22Rv1 (cell line): ENCODE data around the gene EYS.

Experiments used
- H3K27ac ChIP-seq: fragments of 450-650 bp; 2 replicates; pipeline ENCODE4 v1.5.1; 2017
- ZFX ChIP-seq: fragments of 450-650 bp; IDR thresholded peaks from 2 replicates; pipeline ENCODE4 v1.6.1; 2017; ENCODE audit warnings: antibody characterized with exemption, borderline replicate concordance
- TF ChIP-seq, protein P1 (sequence below): fragments of 450-650 bp; IDR thresholded peaks from 2 replicates; pipeline ENCODE4 v1.5.1; 2017; ENCODE audit warnings: mild to moderate bottlenecking

EYS gene

DNA sequence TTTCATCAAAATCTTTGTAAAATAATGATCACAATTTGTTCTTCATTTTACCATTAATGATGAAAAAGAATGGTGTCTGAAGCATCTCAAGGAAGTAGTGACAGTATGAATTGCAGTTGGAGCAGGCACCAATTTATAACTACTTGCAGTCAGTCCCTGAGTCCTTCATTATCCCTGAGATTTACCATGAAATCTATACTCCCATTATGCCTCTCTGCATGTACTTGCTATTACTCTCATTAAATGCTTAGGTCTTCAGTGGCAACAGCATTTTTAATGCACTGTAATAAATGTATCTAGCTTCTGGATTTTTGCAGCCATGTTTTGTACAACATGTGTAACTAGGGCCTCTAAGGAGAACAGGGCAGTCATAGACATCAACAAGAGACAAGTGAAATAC, 708.8 kb downstream of the EYS start:
- TF ChIP-seq, protein P1, sequence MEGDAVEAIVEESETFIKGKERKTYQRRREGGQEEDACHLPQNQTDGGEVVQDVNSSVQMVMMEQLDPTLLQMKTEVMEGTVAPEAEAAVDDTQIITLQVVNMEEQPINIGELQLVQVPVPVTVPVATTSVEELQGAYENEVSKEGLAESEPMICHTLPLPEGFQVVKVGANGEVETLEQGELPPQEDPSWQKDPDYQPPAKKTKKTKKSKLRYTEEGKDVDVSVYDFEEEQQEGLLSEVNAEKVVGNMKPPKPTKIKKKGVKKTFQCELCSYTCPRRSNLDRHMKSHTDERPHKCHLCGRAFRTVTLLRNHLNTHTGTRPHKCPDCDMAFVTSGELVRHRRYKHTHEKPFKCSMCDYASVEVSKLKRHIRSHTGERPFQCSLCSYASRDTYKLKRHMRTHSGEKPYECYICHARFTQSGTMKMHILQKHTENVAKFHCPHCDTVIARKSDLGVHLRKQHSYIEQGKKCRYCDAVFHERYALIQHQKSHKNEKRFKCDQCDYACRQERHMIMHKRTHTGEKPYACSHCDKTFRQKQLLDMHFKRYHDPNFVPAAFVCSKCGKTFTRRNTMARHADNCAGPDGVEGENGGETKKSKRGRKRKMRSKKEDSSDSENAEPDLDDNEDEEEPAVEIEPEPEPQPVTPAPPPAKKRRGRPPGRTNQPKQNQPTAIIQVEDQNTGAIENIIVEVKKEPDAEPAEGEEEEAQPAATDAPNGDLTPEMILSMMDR: no peak
- no peak for TF ChIP-seq ZFX
- H3K27ac ChIP-seq: no peak overlapping the region

DNA sequence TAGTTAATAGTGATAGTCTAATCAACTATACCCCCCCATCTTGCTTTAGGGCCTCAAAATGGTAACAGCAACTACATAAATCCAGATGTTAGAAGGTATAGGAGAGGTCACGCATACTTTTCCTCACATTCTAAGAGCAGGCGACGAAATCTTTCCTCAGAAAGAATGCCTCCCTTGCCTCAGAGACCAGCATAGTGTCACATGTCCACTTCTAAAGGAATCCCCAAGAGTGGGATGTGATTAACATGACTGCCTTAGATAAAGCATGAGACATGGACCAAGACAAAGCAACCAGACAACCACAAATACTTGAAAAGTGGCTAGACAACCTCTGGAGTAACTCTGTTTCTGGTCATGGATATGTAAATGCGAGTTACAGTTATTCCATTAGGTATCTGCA, 710.7 kb downstream of the EYS start:
- TF ChIP-seq ZFX: no peak
- TF ChIP-seq, protein P1: no peak
- H3K27ac ChIP-seq: no peak overlapping the region

DNA sequence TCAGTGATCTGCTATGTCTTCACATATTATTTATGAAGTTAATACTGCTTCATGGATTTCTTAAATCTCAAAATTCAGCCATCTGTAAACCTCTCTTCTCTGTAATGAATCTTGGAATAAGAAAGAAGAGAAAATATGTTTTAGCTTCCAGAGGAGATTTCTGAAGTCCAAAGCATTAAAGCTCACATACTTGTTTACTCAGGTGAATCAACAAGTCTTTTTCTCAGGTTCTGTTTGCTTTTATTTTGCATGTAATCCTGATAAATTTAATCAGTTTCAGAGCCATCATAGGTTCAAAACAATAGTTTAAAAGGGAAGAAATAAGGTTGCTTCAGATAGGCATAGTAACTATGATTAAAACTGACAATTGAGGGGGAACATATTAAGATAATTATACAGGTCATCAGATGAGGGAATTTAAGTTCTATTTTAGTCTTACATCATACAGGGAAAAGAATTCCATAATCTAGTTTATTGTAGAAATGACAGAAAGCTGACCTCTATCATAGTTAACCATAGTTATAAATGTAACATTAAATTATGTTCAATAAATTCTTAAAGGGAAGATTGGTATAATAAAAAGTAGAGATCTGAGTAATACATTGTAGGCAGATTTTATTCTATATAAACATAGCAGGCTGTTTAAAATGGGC, 716.2 kb downstream of the EYS start:
- TF ChIP-seq ZFX: no peak
- TF ChIP-seq, protein P1: no peak
- no peak overlapping the region for H3K27ac ChIP-seq

DNA sequence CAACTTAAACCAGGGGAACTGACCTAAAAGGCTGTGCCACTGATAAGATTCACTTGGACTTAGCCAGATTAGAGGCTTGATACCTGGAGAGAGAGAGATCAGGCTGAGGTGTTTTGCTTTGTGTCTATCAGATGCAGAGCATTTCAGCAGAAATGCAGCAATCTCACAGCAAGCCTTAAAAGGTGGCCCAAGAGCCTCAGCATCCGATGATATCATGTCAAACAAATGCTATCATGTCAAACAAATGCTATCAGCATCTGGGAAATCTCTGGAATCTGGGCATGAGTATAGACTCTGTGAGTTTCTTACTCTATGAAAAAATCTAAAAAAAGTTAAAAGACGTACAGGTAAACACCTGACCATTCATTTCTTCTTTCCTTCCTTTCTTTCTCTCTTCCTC, 718.9 kb downstream of the EYS start:
- H3K27ac ChIP-seq: no peak overlapping the region
- TF ChIP-seq, protein P1: no peak
- no peak for TF ChIP-seq ZFX

DNA sequence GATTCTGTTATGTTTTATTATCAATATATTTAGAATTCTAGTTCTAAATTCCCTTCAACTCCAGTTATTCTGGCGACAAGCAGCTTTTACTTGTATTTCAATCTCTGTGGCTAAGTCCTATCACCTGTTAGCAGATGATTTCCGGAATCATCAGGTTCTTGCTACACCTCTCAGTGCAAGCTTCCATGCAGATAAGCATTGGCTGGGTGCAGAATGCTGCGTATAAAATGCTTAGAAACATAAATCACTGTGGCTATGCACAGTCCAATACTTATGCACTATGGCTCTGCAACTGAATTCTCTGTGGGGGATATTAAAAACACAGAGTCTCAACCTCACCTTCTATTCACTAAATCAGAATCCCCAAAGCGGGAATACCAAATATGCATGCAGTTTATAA, 720.0 kb downstream of the EYS start:
- TF ChIP-seq, protein P1: no peak
- no peak for TF ChIP-seq ZFX
- no peak overlapping the region for H3K27ac ChIP-seq

DNA sequence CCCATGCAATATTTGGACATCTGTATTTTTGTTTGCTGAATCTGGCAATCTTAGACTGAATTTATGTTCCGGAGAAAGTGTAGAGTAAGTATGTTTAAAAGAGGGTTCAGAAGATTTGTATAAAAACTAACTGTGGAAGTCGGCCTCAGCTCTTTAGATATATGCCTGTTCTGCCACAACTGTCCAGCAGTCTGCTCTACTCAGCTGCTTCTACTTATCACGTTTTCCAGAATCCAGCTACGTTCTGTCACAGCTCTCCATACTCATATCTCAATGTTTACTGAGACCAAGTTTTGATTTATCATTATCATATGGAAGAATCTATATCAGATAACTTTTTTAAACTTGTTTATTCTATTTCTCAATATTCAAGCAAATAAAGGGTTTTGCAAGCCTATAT, 721.3 kb downstream of the EYS start:
- no peak overlapping the region for H3K27ac ChIP-seq
- no peak for TF ChIP-seq ZFX
- TF ChIP-seq, protein P1: no peak

DNA sequence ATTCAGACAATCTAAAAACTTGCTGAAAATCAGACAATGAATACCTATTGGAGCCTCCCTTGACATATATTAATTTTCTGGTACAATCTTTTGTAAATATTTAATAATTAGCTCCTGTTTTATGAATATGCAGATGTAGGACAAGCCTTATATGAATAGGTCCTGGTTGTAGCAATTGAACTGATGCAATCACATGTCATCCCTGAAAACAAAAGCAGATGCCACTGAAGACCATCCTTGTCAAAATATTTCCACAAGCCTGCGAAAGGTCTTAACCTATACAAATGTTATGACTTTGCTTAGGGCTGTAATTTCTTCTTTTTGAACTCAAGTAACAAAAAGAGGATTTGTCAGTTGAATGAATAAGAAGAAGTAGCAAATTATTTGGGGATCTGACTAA, 722.1 kb downstream of the EYS start:
- no peak overlapping the region for H3K27ac ChIP-seq
- TF ChIP-seq ZFX: no peak
- TF ChIP-seq, protein P1: no peak
